DOHH2 (cell line): ENCODE results near the gene IPO7.

Experiments used
- EZH2phosphoT487 ChIP-seq: fragments of 200-600 bp; sonication (generic); IDR thresholded peaks from 2 replicates; pipeline ENCODE4 v1.6.1; 2017; ENCODE audit warnings: borderline replicate concordance, mild to moderate bottlenecking, antibody characterized with exemption, low read length, moderate library complexity, mixed read lengths
- TF ChIP-seq, protein P1 (sequence below): fragments of 200-600 bp; sonication (generic); IDR thresholded peaks from one replicate; pipeline ENCODE4 v1.5.1; 2014; ENCODE audit warnings: antibody characterized with exemption, mild to moderate bottlenecking, low read depth, low read length; ENCODE audit not compliant: poor library complexity, severe bottlenecking

GRCh38 chr11:9397746-9398680 is 13.6 kb downstream of the IPO7 start:
- TF ChIP-seq, protein P1, sequence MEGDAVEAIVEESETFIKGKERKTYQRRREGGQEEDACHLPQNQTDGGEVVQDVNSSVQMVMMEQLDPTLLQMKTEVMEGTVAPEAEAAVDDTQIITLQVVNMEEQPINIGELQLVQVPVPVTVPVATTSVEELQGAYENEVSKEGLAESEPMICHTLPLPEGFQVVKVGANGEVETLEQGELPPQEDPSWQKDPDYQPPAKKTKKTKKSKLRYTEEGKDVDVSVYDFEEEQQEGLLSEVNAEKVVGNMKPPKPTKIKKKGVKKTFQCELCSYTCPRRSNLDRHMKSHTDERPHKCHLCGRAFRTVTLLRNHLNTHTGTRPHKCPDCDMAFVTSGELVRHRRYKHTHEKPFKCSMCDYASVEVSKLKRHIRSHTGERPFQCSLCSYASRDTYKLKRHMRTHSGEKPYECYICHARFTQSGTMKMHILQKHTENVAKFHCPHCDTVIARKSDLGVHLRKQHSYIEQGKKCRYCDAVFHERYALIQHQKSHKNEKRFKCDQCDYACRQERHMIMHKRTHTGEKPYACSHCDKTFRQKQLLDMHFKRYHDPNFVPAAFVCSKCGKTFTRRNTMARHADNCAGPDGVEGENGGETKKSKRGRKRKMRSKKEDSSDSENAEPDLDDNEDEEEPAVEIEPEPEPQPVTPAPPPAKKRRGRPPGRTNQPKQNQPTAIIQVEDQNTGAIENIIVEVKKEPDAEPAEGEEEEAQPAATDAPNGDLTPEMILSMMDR, result no peak
- TF ChIP-seq EZH2phosphoT487, result no peak
